Measurements from ENCODE around the gene TRAF4.

Gene TRAF4

DNA sequence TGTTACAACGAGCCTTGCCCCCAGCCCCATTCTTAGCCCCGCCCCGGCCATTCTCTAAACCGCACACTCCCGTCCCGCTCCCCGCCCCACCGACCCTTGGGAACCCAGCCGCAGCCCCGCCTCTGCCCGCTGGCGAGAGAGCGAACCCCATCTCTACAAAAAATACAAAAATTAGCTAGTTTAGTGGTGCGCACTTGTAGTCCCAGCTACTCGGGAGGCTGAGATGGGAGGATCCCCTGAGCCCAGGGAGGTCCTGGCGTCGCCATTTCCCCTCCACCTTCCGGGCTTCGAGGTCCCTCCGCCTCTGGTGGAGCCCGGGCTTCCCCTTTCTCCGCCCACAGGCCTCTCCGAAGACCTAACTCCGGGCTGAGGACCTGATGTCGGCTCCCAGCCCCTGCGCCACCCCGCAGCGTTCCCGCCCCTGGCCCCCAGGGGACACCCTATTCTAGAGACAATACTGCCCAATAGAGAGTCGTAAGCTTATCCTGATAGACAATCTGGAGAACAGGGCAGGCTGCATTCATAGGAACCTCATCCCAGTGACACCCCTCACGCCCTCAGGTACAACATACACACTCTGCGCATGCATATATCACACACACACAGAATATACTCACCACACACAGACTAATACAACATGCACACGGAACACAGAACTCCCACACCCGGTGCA is 31.6 kb upstream of the TRAF4 start:
- H3K36me3 ChIP-seq, result peaks cover 4% of the 10 kb centered on the region; the same call in 1 of the 2 replicates
- DNase-seq, result no peak
- no peak overlapping the region for H3K4me3 ChIP-seq (ENCODE audit: low read depth, low read length)
- TF ChIP-seq, protein P1, sequence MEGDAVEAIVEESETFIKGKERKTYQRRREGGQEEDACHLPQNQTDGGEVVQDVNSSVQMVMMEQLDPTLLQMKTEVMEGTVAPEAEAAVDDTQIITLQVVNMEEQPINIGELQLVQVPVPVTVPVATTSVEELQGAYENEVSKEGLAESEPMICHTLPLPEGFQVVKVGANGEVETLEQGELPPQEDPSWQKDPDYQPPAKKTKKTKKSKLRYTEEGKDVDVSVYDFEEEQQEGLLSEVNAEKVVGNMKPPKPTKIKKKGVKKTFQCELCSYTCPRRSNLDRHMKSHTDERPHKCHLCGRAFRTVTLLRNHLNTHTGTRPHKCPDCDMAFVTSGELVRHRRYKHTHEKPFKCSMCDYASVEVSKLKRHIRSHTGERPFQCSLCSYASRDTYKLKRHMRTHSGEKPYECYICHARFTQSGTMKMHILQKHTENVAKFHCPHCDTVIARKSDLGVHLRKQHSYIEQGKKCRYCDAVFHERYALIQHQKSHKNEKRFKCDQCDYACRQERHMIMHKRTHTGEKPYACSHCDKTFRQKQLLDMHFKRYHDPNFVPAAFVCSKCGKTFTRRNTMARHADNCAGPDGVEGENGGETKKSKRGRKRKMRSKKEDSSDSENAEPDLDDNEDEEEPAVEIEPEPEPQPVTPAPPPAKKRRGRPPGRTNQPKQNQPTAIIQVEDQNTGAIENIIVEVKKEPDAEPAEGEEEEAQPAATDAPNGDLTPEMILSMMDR (IDR thresholded peaks at IDR 0.05; ENCODE audit: low read depth, low read length), result no peak
- no peak overlapping the region for H3K27ac ChIP-seq
- H3K9me3 ChIP-seq (ENCODE audit: severe bottlenecking), result no peaks in the 10 kb centered on the region
- H3K27me3 ChIP-seq (ENCODE audit: insufficient read depth, low read depth, severe bottlenecking), result no peaks in the 10 kb centered on the region

- Histone ChIP-seq H3K36me3 (no peaks in the 10 kb centered on the region), H3K9me3 (ENCODE audit: severe bottlenecking) (no peaks in the 10 kb centered on the region), H3K27ac (no peak overlapping the region), H3K27me3 (ENCODE audit: insufficient read depth, low read depth, severe bottlenecking) (no peaks in the 10 kb centered on the region), H3K4me3 (ENCODE audit: low read depth, low read length) (no peak overlapping the region)
- DNase-seq, result no peak
- TF ChIP-seq, protein P1 (IDR thresholded peaks at IDR 0.05; ENCODE audit: low read depth, low read length), result no peak
These were observed 31.0 kb upstream of the TRAF4 start for GRCh38 chr17:28712705-28713415.

GRCh38 chr17:28714281-28714680 is 29.5 kb upstream of the TRAF4 start:
- Histone ChIP-seq H3K27ac (no peak overlapping the region), H3K36me3 (no peaks in the 10 kb centered on the region), H3K4me3 (ENCODE audit: low read depth, low read length) (no peak overlapping the region), H3K9me3 (ENCODE audit: severe bottlenecking) (no peaks in the 10 kb centered on the region), H3K27me3 (ENCODE audit: insufficient read depth, low read depth, severe bottlenecking) (no peaks in the 10 kb centered on the region)
- DNase-seq, result no peak
- TF ChIP-seq, protein P1 (IDR thresholded peaks at IDR 0.05; ENCODE audit: low read depth, low read length), result 0 out of 2 replicates have a peak, but pooled peaks have one; percentile 20

- DNase-seq, result no peak
- peaks cover 4% of the 10 kb centered on the region for H3K36me3 ChIP-seq
- H3K27me3 ChIP-seq (ENCODE audit: insufficient read depth, low read depth, severe bottlenecking), result no peaks in the 10 kb centered on the region
- H3K9me3 ChIP-seq (ENCODE audit: severe bottlenecking), result no peaks in the 10 kb centered on the region
- TF ChIP-seq, protein P1 (IDR thresholded peaks at IDR 0.05; ENCODE audit: low read depth, low read length), result no peak
- no peak overlapping the region for H3K4me3 ChIP-seq (ENCODE audit: low read depth, low read length)
- H3K27ac ChIP-seq, result no peak overlapping the region
These were observed 28.6 kb upstream of the TRAF4 start for GRCh38 chr17:28715217-28715616.

GRCh38 chr17:28716740-28717577 is 26.9 kb upstream of the TRAF4 start:
- Histone ChIP-seq H3K27me3 (ENCODE audit: insufficient read depth, low read depth, severe bottlenecking) (no peaks in the 10 kb centered on the region), H3K9me3 (ENCODE audit: severe bottlenecking) (no peaks in the 10 kb centered on the region), H3K27ac (no peak overlapping the region), H3K4me3 (ENCODE audit: low read depth, low read length) (no peak overlapping the region), H3K36me3 (peaks cover 21% of the 10 kb centered on the region)
- DNase-seq, result no peak
- TF ChIP-seq, protein P1 (IDR thresholded peaks at IDR 0.05; ENCODE audit: low read depth, low read length), result no peak

Data from WERI-Rb-1 (cell line).